ENCODE measurements around the gene ANKRD6. TPM values are rescaled to one million over a fixed set of nuclear protein-coding genes. Genes with fewer than 3 reads are reported as not detected.

Gene ANKRD6
- total RNA-seq, 1 donor from 2014 or later: 13.5 TPM

DNA sequence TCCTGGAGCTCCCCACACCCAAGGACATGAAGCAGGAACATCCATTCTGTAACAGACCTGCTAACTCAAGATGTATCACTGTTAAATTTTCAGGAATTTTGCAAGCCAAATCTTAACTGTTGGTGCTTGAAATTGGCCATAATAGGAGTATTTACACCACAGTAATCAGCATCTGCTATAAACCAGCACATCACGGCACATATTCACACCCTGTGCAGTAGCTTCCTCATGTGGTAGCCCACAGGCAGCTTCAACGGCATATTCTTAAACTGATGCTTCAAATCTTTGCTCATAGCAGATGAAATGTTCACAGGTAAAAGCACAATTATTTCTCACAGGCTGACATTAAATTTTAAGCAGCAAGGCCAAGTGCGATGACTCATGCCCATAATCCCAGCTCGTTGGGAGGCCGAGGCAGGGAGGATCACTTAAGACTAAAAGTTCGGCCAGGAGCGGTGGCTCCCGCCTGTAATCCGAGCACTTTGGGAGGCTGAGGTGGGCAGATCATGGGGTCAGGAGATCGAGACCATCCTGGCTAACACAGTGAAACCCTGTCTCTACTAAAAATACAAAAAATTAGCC lies 249.1 kb downstream of the ANKRD6 start:
- peaks cover 3% of the 10 kb centered on the region for H4K20me1 ChIP-seq (ENCODE audit: insufficient read depth, low read length)
- no peaks in the 10 kb centered on the region for H3K79me2 ChIP-seq (ENCODE audit: insufficient read depth, low read length)
- Mint-ChIP-seq H3K4me3 (ENCODE audit: unreplicated experiment) (no peak overlapping the region), H3K27me3 (ENCODE audit: low read depth, unreplicated experiment) (no peaks in the 10 kb centered on the region), H3K9me3 (ENCODE audit: unreplicated experiment) (no peaks in the 10 kb centered on the region), H3K36me3 (ENCODE audit: low read depth, unreplicated experiment) (peaks cover 26% of the 10 kb centered on the region), H3K4me1 (ENCODE audit: low read depth, unreplicated experiment) (peaks cover 1% of the 10 kb centered on the region), H3K27ac (ENCODE audit: unreplicated experiment) (no peak overlapping the region)
- no peak overlapping the region for H3K27ac ChIP-seq (ENCODE audit: low read depth, low read length)
- H3K4me2 ChIP-seq (ENCODE audit: low read length): no peak overlapping the region
- no peak overlapping the region for H2AFZ ChIP-seq (ENCODE audit: low read depth, low read length)
- H3K9ac ChIP-seq (ENCODE audit: low read length): no peak overlapping the region
- DNase-seq (ENCODE audit: low read depth) (no peak), FAIRE-seq (no peak)
- H3K4me3 ChIP-seq (ENCODE audit: insufficient read depth, low read depth, low read length): no peak overlapping the region
- TF ChIP-seq, protein P1, sequence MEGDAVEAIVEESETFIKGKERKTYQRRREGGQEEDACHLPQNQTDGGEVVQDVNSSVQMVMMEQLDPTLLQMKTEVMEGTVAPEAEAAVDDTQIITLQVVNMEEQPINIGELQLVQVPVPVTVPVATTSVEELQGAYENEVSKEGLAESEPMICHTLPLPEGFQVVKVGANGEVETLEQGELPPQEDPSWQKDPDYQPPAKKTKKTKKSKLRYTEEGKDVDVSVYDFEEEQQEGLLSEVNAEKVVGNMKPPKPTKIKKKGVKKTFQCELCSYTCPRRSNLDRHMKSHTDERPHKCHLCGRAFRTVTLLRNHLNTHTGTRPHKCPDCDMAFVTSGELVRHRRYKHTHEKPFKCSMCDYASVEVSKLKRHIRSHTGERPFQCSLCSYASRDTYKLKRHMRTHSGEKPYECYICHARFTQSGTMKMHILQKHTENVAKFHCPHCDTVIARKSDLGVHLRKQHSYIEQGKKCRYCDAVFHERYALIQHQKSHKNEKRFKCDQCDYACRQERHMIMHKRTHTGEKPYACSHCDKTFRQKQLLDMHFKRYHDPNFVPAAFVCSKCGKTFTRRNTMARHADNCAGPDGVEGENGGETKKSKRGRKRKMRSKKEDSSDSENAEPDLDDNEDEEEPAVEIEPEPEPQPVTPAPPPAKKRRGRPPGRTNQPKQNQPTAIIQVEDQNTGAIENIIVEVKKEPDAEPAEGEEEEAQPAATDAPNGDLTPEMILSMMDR (IDR thresholded peaks at IDR 0.05; ENCODE audit: insufficient read depth, low read depth, low read length): no peak
- TF ChIP-seq EZH2 (IDR thresholded peaks at IDR 0.05; ENCODE audit: insufficient read depth, low read length): no peak
- H3K4me1 ChIP-seq (ENCODE audit: insufficient read depth, low read length): no peaks in the 10 kb centered on the region
- no peaks in the 10 kb centered on the region for H3K9me3 ChIP-seq (ENCODE audit: insufficient read depth, low read depth, low read length)
- no peaks in the 10 kb centered on the region for H3K27me3 ChIP-seq (ENCODE audit: insufficient read depth, low read length)
- H3K36me3 ChIP-seq (ENCODE audit: insufficient read depth, low read length): peaks cover 48% of the 10 kb centered on the region

DNA sequence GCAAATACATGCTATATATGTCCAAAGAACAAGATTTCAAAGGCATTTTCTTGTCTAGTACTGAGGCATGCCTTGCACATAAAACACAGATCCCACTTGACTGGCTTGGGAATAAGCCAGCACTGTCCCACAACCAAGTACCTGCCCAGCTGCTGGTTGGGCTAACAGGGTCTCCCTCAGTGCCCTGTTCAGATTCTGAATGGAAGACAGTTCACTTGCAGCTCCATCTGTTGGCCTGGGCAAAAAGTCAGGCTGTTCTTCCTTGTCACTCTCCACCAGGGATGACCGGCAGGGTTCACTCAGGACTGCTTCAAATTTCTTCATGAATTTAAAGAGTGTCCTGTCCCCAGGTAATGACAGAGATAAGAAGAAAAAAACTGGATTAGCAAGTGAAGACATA lies 250.0 kb downstream of the ANKRD6 start:
- no peak for TF ChIP-seq EZH2 (IDR thresholded peaks at IDR 0.05; ENCODE audit: insufficient read depth, low read length)
- TF ChIP-seq, protein P1 (IDR thresholded peaks at IDR 0.05; ENCODE audit: insufficient read depth, low read depth, low read length): no peak
- no peaks in the 10 kb centered on the region for H3K27me3 Mint-ChIP-seq (ENCODE audit: low read depth, unreplicated experiment)
- Histone ChIP-seq H3K27me3 (ENCODE audit: insufficient read depth, low read length) (no peaks in the 10 kb centered on the region), H4K20me1 (ENCODE audit: insufficient read depth, low read length) (peaks cover 3% of the 10 kb centered on the region), H3K36me3 (ENCODE audit: insufficient read depth, low read length) (peaks cover 50% of the 10 kb centered on the region), H3K4me1 (ENCODE audit: insufficient read depth, low read length) (no peaks in the 10 kb centered on the region), H3K4me3 (ENCODE audit: insufficient read depth, low read depth, low read length) (no peak overlapping the region), H3K27ac (ENCODE audit: low read depth, low read length) (no peak overlapping the region), H2AFZ (ENCODE audit: low read depth, low read length) (no peak overlapping the region), H3K9me3 (ENCODE audit: insufficient read depth, low read depth, low read length) (no peaks in the 10 kb centered on the region), H3K9ac (ENCODE audit: low read length) (no peak overlapping the region), H3K79me2 (ENCODE audit: insufficient read depth, low read length) (no peaks in the 10 kb centered on the region), H3K4me2 (ENCODE audit: low read length) (no peak overlapping the region)
- H3K4me3 Mint-ChIP-seq (ENCODE audit: unreplicated experiment): no peak overlapping the region
- peaks cover 25% of the 10 kb centered on the region for H3K36me3 Mint-ChIP-seq (ENCODE audit: low read depth, unreplicated experiment)
- peaks cover 1% of the 10 kb centered on the region for H3K4me1 Mint-ChIP-seq (ENCODE audit: low read depth, unreplicated experiment)
- FAIRE-seq: no peak
- DNase-seq (ENCODE audit: low read depth): no peak
- no peak overlapping the region for H3K27ac Mint-ChIP-seq (ENCODE audit: unreplicated experiment)
- no peaks in the 10 kb centered on the region for H3K9me3 Mint-ChIP-seq (ENCODE audit: unreplicated experiment)

Other genes with a start within 250 kb of the ANKRD6 start
- not detected in 2 replicates for gene GABRR1, start 215.8 kb upstream of the ANKRD6 start, total RNA-seq
- gene GABRR2, start 117.9 kb upstream of the ANKRD6 start, total RNA-seq: 0.34 and 0.61 TPM in 2 replicates
- 78.8 and 93.3 TPM in 2 replicates for gene UBE2J1, start 80.4 kb upstream of the ANKRD6 start, total RNA-seq
- gene RRAGD, start 20.9 kb upstream of the ANKRD6 start, total RNA-seq: 3.8 and 5.2 TPM in 2 replicates
- 33.7 and 39.2 TPM in 2 replicates for gene LYRM2, start 205.6 kb downstream of the ANKRD6 start, total RNA-seq

Data from astrocyte (in vitro differentiated cells and primary cell).